ENCODE data around the gene CADM2.

CADM2 gene

DNA sequence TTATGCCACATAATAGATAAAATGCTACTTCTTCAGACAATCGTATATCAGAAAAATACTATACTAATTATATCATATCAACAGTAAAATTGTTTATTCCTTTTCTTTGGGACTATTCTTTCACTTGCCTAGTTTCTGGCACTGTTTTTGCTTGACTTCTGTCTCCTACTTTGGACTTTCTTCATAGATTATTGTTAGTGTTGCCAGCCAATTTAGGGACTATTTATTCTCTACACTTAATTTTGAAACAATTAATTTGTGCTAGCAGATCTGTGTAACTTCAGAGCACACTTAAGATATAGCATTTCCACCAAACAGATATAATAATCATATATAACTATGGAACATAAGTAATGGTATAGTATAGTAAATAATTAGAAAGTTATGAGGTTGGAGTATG, 305.6 kb downstream of the CADM2 start:
- H3K27ac ChIP-seq: no peak overlapping the region
- TF ChIP-seq CTCF (IDR thresholded peaks at IDR 0.05): no peak
- TF ChIP-seq ZFX (IDR thresholded peaks at IDR 0.05; ENCODE audit: borderline replicate concordance): no peak

DNA sequence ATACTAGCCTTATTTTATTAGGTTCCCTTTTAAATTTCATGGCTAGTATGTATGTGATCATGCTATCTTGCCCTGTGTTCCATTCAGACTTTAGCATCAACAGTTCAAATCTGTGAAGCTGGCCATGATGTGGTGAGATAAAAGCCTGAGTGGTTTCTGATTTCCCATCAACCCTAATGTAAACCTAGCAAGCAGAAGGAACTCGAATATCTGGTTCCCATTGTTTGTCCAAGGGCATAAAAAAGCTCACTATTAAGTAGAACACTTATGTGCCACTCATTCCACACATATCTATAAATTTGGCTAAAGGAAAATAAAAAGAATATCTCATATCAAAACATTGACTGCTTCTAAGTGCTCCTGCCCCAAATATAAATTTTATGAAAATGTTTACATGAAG, 311.7 kb downstream of the CADM2 start:
- TF ChIP-seq CTCF (IDR thresholded peaks at IDR 0.05) (no peak), ZFX (IDR thresholded peaks at IDR 0.05; ENCODE audit: borderline replicate concordance) (no peak)
- H3K27ac ChIP-seq: peak overlapping the region; percentile 82

DNA sequence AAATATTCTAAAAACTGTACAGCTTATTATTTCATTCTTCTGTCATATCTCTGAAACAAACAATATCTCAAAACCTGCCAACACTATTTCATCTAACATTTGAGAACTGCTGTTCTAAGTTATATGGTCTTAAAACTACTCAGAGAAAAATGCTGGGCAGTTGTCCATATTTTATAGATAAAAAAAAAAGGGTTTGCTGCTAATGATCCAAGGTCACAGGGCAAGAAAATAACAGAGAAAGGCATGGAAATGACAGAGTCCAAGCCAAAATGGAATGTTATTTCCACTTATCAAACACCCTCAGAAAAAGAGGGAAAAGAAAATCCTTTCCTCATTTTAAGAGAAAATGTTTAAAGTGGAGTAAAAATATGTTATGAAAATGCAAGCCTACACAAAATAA, 313.1 kb downstream of the CADM2 start:
- peak overlapping the region; percentile 82 for H3K27ac ChIP-seq
- TF ChIP-seq CTCF (IDR thresholded peaks at IDR 0.05): no peak
- TF ChIP-seq ZFX (IDR thresholded peaks at IDR 0.05; ENCODE audit: borderline replicate concordance): no peak

- TF ChIP-seq ZFX (IDR thresholded peaks at IDR 0.05; ENCODE audit: borderline replicate concordance) (no peak), CTCF (IDR thresholded peaks at IDR 0.05) (no peak)
- H3K27ac ChIP-seq: no peak overlapping the region
Observed at GRCh38 chr3:85288257-85288656, 329.5 kb downstream of the CADM2 start.

GRCh38 chr3:85297291-85297690, 338.5 kb downstream of the CADM2 start:
- no peak overlapping the region for H3K27ac ChIP-seq
- no peak for TF ChIP-seq CTCF (IDR thresholded peaks at IDR 0.05)
- no peak for TF ChIP-seq ZFX (IDR thresholded peaks at IDR 0.05; ENCODE audit: borderline replicate concordance)

- H3K27ac ChIP-seq: no peak overlapping the region
- TF ChIP-seq ZFX (IDR thresholded peaks at IDR 0.05; ENCODE audit: borderline replicate concordance) (no peak), CTCF (IDR thresholded peaks at IDR 0.05) (no peak)
Observed at GRCh38 chr3:85298032-85298431, 339.2 kb downstream of the CADM2 start.

DNA sequence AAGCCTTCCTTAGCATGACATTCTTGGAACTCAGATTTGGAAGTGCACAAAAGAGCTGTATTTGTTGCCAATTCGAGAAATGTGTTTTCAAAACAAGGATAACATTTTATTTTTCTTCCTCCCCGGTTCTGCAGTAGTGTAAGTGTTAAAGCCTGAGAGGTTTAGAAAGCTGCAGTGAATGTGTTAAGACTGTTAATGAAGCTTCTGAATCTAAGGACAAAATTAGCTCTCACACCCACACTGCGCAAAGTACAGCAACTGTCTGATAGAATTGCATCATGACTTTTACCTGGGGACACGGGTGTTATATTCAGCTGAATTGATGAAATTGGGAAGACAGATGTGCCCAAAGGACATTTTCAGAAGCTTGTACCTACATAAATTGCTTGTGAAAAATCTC, 344.4 kb downstream of the CADM2 start:
- TF ChIP-seq CTCF (IDR thresholded peaks at IDR 0.05) (no peak), ZFX (IDR thresholded peaks at IDR 0.05; ENCODE audit: borderline replicate concordance) (no peak)
- no peak overlapping the region for H3K27ac ChIP-seq
